A204.1 (cell line): ENCODE measurements around the gene XG.
"Not testable (repeated sequence)": the region's sequence is repeated elsewhere in the genome, so short reads cannot be mapped to it uniquely, and the experiment has no call there.

Experiments
- FAIRE-seq: peaks from 2 replicates; lab custom pipeline; 2012; peaks lifted over from hg19 to GRCh38; lab: Jason Lieb, UNC

Gene XG

GRCh38 chrX:2781226-2781571 is 29.4 kb downstream of the XG start:
- no peak for FAIRE-seq

GRCh38 chrX:2781698-2782097 is 29.9 kb downstream of the XG start:
- FAIRE-seq = no peak

- no peak for FAIRE-seq
These were observed 30.3 kb downstream of the XG start for GRCh38 chrX:2782171-2782570.

GRCh38 chrX:2782778-2783177 is 30.9 kb downstream of the XG start:
- no peak for FAIRE-seq

GRCh38 chrX:2784026-2784425 is 32.2 kb downstream of the XG start:
- FAIRE-seq = no peak

- FAIRE-seq = no peak
These were observed 33.7 kb downstream of the XG start for GRCh38 chrX:2785538-2785937.

- FAIRE-seq = no peak
These were observed 37.1 kb downstream of the XG start for GRCh38 chrX:2788980-2789379.

- peak; percentile 35 for FAIRE-seq
These were observed 37.7 kb downstream of the XG start for GRCh38 chrX:2789569-2789968.

GRCh38 chrX:2793752-2794151 is 41.9 kb downstream of the XG start:
- no peak for FAIRE-seq

- FAIRE-seq = no peak
These were observed 42.5 kb downstream of the XG start for GRCh38 chrX:2794336-2794735.

GRCh38 chrX:2796808-2797207 is 45.0 kb downstream of the XG start:
- not testable (repeated sequence) for FAIRE-seq

GRCh38 chrX:2799369-2799768 is 47.5 kb downstream of the XG start:
- no peak for FAIRE-seq

GRCh38 chrX:2799980-2800379 is 48.1 kb downstream of the XG start:
- not testable (repeated sequence) for FAIRE-seq

- FAIRE-seq = no peak
These were observed 49.4 kb downstream of the XG start for GRCh38 chrX:2801223-2801622.

- not testable (repeated sequence) for FAIRE-seq
These were observed 50.7 kb downstream of the XG start for GRCh38 chrX:2802376-2803090.

GRCh38 chrX:2803486-2803885 is 51.6 kb downstream of the XG start:
- not testable (repeated sequence) for FAIRE-seq

- FAIRE-seq = not testable (repeated sequence)
These were observed 52.4 kb downstream of the XG start for GRCh38 chrX:2804106-2804843.

- not testable (repeated sequence) for FAIRE-seq
These were observed 53.0 kb downstream of the XG start for GRCh38 chrX:2804858-2805257.

- FAIRE-seq = no peak
These were observed 59.4 kb downstream of the XG start for GRCh38 chrX:2811271-2811670.

GRCh38 chrX:2812161-2812907 is 60.5 kb downstream of the XG start:
- FAIRE-seq = peak; percentile 87

GRCh38 chrX:2817036-2817435 is 65.2 kb downstream of the XG start:
- no peak for FAIRE-seq

- FAIRE-seq = peak; percentile 90
These were observed 67.7 kb downstream of the XG start for GRCh38 chrX:2819345-2820135.
